Gastrocnemius medialis (tissue), 4 donors: ENCODE results near the gene COQ2. TPM values are rescaled to one million over a fixed set of nuclear protein-coding genes. Genes with fewer than 3 reads are reported as not detected.

Experiments
- ATAC-seq, 2 donors: fragments of 150-250 bp; one replicate each; pipeline ENCODE4 v1.9.1; 2016
- DNase-seq, 2 donors: peaks; one replicate each; pipeline ENCODE4 v3.0.0-alpha.2; 2019
- H3K27ac ChIP-seq, 4 donors: fragments of 200-600 bp; sonication (generic); 1 replicate in 1 of 4; 2 replicates in 3 of 4; pipeline ENCODE4 v1.5.1; 2016 to 2018; ENCODE audit warnings: mild to moderate bottlenecking in 2 of 4, moderate library complexity in 1 of 4
- H3K27me3 ChIP-seq, 3 donors: fragments of 200-600 bp; sonication (generic) in 2 of 3; 1 replicate in 1 of 3; 2 replicates in 2 of 3; pipeline versions ENCODE4 v1.5.1 to v1.6.0; 2016 to 2019; ENCODE audit warnings: mild to moderate bottlenecking in 1 of 3, moderate library complexity in 1 of 3
- H3K36me3 ChIP-seq, 2 donors: fragments of 200-600 bp; sonication (generic) in 1 of 2; one replicate each; pipeline ENCODE4 v1.5.1; 2017 to 2018
- H3K4me1 ChIP-seq, 2 donors: fragments of 200-600 bp; sonication (generic) in 1 of 2; one replicate each; pipeline ENCODE4 v1.5.1; 2016 to 2017; ENCODE audit warnings: mild to moderate bottlenecking in 2 of 2
- H3K4me3 ChIP-seq, 4 donors: fragments of 200-600 bp; sonication (generic) in 3 of 4; 1 replicate in 1 of 4; 2 replicates in 3 of 4; pipeline ENCODE4 v1.5.1; 2016 to 2019; ENCODE audit warnings: mild to moderate bottlenecking in 2 of 4
- H3K9me3 ChIP-seq, 3 donors: fragments of 200-600 bp; sonication (generic) in 2 of 3; 1 replicate in 1 of 3; 2 replicates in 2 of 3; pipeline ENCODE4 v1.5.1; 2016 to 2019
- POLR2A ChIP-seq, 2 donors: fragments of 450-650 bp; IDR thresholded peaks; one replicate each; pipeline ENCODE4 v1.6.1; 2017; ENCODE audit warnings: antibody characterized with exemption in 2 of 2, mild to moderate bottlenecking in 2 of 2, moderate library complexity in 2 of 2
- in situ Hi-C, 4 donors: fragments of 200-750 bp; cut with MboI; loops; one replicate each; pipeline versions ENCODE4 v1.15.0 to v1.8.0; 2017; ENCODE audit warnings: low sequenced_read_pairs in 4 of 4
- intact Hi-C: fragments of 100-400 bp; cut with DNase I; formaldehyde crosslinking; loops from one replicate; pipeline ENCODE4 v1.15.1; 2023; ENCODE audit warnings: low total_unique reads
- total RNA-seq, 4 donors: library from RNA; depleted of rRNA; stranded (reverse); fragments of >200 nt; gene quantifications; one replicate each; pipeline versions ENCODE4 v1.1.0 to v1.2.3, GENCODE V29; 2016
- TF ChIP-seq, protein P1 (sequence below), 5 experiments: fragments of 450-650 bp in 3 of 5; fragments of 200-600 bp in 2 of 5; sonication (generic) in 2 of 5; IDR thresholded peaks in 4 of 5; conservative IDR thresholded peaks in 1 of 5; 1 replicate in 4 of 5; 2 replicates in 1 of 5; pipeline ENCODE4 v1.5.1; 2016 to 2019; ENCODE audit warnings: antibody characterized with exemption in 5 of 5, mild to moderate bottlenecking in 3 of 5, moderate library complexity in 3 of 5

Gene COQ2
- total RNA-seq, 4 donors from 2014 or later = 9.0 to 15.7 (median 11.5) TPM

- Histone ChIP-seq H3K36me3 (no peaks in the 10 kb centered on the region), H3K9me3 (no peaks in the 10 kb centered on the region), H3K27ac (no peak overlapping the region), H3K4me3 (no peak overlapping the region), H3K4me1 (no peaks in the 10 kb centered on the region), H3K27me3 (no peaks in the 10 kb centered on the region)
- no peak for DNase-seq
- in situ Hi-C loops = no loop called here
- no peak for ATAC-seq
- TF ChIP-seq, protein P1, sequence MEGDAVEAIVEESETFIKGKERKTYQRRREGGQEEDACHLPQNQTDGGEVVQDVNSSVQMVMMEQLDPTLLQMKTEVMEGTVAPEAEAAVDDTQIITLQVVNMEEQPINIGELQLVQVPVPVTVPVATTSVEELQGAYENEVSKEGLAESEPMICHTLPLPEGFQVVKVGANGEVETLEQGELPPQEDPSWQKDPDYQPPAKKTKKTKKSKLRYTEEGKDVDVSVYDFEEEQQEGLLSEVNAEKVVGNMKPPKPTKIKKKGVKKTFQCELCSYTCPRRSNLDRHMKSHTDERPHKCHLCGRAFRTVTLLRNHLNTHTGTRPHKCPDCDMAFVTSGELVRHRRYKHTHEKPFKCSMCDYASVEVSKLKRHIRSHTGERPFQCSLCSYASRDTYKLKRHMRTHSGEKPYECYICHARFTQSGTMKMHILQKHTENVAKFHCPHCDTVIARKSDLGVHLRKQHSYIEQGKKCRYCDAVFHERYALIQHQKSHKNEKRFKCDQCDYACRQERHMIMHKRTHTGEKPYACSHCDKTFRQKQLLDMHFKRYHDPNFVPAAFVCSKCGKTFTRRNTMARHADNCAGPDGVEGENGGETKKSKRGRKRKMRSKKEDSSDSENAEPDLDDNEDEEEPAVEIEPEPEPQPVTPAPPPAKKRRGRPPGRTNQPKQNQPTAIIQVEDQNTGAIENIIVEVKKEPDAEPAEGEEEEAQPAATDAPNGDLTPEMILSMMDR (IDR thresholded peaks at IDR 0.05 in 4 of 5, conservative IDR thresholded peaks at IDR 0.05 in 1 of 5) = no peak
- TF ChIP-seq POLR2A (IDR thresholded peaks at IDR 0.05) = no peak
- intact Hi-C loops = no loop called here
These were observed 33.1 kb upstream of the COQ2 start for GRCh38 chr4:83317671-83318070.

DNA sequence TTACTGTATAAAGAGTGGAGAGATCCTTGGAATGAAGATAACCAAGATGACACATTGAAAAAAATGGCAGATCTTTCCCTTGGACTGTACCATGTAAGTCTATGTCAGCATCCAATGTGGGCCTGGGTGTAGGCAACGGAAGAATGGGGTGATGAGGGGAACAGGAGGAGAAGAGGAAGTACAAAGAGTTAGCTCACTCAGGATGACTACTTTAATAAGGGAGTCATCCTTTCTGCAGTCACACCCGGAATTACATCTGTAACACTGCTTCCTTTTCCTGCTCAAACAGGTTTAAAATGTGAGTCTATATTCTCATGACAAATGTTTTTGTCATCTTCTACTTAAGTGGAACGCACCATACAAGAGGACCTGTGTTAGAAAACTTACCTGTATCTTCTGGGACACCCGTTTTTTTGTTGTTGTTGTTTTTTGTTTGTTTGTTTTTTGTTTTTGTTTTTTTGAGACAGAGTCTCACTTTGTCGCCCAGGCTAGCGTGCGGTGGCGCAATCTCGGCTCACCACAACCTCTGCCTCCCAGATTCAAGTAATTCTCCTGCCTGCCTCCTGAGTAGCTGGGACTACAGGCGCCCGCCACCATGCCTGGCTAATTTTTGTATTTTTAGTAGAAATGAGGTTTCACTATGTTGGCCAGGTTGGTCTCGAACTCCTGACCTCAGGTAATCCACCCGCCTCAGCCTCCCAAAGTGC, 32.0 kb upstream of the COQ2 start:
- Histone ChIP-seq H3K36me3 (no peaks in the 10 kb centered on the region), H3K27ac (no peak overlapping the region), H3K27me3 (no peaks in the 10 kb centered on the region), H3K9me3 (no peaks in the 10 kb centered on the region), H3K4me3 (no peak overlapping the region), H3K4me1 (no peaks in the 10 kb centered on the region)
- no peak for ATAC-seq
- intact Hi-C loops (no loop called here), in situ Hi-C loops (no loop called here)
- TF ChIP-seq, protein P1 (IDR thresholded peaks at IDR 0.05 in 4 of 5, conservative IDR thresholded peaks at IDR 0.05 in 1 of 5) = no peak
- TF ChIP-seq POLR2A (IDR thresholded peaks at IDR 0.05) = no peak
- DNase-seq = no peak

DNA sequence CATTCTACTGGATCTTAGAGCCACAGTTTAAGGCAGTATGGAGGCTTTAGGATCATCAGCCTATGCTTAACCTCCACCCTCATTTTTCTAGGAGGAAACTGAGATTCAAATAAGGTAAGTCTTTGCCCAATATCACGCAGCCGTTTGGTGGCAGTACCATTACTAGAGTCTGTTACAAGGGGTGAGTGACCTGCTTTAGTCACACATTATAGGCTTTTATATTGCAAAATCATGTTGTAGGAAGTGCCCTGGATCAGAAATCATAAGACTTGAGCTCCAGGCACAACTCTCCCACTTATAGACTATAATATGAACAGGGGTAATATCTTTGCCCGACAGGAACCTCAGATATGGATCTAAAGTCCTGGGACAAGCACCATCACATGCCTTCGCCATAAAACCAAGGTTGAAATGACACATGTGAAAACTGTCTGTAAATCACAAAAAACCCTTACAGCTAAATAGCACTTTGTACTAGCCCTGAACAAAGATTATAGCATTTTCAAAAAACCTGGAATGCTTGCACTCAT, 30.8 kb upstream of the COQ2 start:
- in situ Hi-C loops (no loop called here), intact Hi-C loops (no loop called here)
- Histone ChIP-seq H3K4me1 (no peaks in the 10 kb centered on the region), H3K36me3 (no peaks in the 10 kb centered on the region), H3K27me3 (no peaks in the 10 kb centered on the region), H3K27ac (no peak overlapping the region), H3K9me3 (no peaks in the 10 kb centered on the region), H3K4me3 (no peak overlapping the region)
- TF ChIP-seq POLR2A (IDR thresholded peaks at IDR 0.05) = no peak
- TF ChIP-seq, protein P1 (IDR thresholded peaks at IDR 0.05 in 4 of 5, conservative IDR thresholded peaks at IDR 0.05 in 1 of 5) = no peak
- no peak for ATAC-seq
- DNase-seq = no peak

DNA sequence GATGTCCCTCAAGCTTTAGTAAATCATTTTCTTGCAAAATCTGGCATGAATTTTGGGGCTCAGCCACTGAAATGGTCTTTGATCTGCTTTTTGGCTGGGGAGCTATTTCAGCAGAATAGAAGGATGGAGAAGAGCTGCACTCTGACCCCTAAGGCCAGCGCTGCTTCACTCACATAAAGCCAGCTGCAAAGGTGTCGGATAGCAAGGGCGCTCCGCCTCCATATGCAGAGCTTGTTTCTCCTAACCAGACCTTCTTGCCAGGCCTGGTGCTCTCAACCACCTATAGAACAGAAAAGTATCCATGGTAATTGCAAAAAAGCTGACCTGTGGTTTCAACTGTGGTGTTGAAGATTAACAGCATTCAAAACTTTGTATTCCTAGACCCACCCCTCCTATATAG, 24.1 kb upstream of the COQ2 start:
- intact Hi-C loops = no loop called here
- no peaks in the 10 kb centered on the region for H3K9me3 ChIP-seq
- in situ Hi-C loops = no loop called here
- H3K36me3 ChIP-seq = no peaks in the 10 kb centered on the region
- DNase-seq (no peak), ATAC-seq (no peak)
- H3K4me3 ChIP-seq = no peak overlapping the region
- H3K27me3 ChIP-seq = no peaks in the 10 kb centered on the region
- TF ChIP-seq, protein P1 (IDR thresholded peaks at IDR 0.05 in 4 of 5, conservative IDR thresholded peaks at IDR 0.05 in 1 of 5) = no peak
- TF ChIP-seq POLR2A (IDR thresholded peaks at IDR 0.05) = no peak
- no peaks in the 10 kb centered on the region for H3K4me1 ChIP-seq
- H3K27ac ChIP-seq = no peak overlapping the region
